GM18526 (cell line): ENCODE measurements around the gene SLC12A5.

Experiments used
- POLR2A ChIP-seq: IDR thresholded peaks from 3 replicates; pipeline ENCODE4 v1.6.1; 2011; ENCODE audit not compliant: insufficient read length; ENCODE audit errors: extremely low read depth

SLC12A5 gene

GRCh38 chr20:46017272-46017671 is 11.7 kb upstream of the SLC12A5 start:
- TF ChIP-seq POLR2A = no peak

GRCh38 chr20:46018112-46018511 is 10.9 kb upstream of the SLC12A5 start:
- no peak for TF ChIP-seq POLR2A

- no peak for TF ChIP-seq POLR2A
Measured at GRCh38 chr20:46018611-46019010, 10.4 kb upstream of the SLC12A5 start.

DNA sequence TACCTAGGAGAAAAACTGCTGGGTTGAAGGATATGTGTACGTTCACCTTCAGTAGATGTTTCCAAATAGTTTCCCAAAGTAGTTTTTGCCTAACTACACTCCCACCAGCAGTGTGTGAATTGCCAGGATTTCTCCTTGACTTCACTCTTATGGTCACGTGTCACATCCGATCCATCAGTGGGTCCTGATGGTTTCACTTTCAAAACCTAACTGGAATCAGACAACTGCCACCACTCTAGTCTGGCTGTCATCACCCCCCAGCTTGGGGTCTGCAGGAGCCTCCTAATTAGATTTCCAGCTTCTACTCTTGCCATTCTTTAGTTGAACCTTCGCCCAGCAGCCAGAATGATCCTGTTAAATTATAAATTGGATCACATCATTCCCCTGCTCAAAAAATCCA is 8.5 kb upstream of the SLC12A5 start:
- TF ChIP-seq POLR2A = no peak

DNA sequence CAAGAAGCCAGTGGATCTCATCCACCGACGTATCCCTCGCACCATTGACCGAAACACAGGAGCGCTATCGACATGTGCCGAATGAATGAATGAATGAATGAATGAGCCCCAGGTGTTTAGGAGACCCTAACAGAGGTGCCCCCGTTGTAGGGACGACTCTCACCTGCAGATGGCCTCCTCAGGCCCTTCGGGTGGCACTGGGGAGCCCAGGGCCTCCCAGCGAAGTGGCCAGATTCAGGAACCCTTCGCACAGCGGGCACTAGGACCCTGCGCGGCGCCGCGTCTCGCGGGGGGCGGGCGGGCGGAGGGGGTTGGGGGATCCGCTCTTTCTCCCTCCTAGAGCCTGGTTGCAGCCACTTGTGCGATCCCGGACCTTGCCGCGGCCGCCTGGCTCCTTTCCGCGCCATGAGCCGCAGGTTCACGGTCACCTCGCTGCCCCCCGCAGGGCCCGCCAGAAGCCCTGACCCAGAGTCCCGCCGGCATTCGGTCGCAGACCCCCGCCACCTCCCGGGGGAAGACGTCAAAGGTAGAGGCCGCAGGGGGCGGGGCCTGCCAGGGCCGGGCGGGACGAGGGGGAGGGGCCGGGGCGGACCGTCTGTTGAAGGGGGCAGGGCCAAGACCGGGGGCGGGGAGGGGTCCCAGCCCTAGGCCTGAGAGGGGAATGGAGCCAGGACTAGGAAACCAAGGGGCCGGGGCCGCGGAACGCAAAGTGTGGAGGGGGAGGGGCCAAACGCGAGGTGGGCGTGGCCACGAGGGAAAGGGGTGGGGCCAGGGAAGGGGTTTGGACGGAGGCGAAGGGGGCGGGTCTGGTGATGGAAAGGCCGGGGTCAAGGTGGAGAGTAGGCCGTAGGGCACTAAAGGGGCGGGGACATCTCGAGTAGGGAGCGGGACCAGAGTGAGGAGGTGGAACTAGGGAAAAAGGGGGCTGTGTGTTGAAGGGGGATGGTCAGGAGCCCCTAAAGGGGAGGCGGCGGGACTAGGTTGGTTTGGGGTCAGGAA is 7.4 kb upstream of the SLC12A5 start:
- TF ChIP-seq POLR2A = no peak

- TF ChIP-seq POLR2A = no peak
Measured at GRCh38 chr20:46022411-46023147, 6.4 kb upstream of the SLC12A5 start.

DNA sequence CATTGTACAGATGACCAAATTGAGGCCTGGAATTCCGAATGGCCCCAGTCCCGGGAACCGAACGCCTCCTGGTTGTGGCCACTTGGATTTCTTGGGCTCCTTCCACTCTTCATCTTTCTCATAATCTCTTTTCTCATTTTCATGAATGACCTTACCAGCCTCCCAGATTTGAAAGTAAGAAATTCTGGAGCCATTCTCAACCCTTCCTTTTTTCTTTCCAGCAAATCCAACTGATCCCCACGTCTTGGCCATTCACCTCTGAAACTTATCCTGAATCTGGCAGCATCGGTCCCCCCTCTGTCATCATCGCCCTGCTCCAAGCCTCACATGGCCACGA is 5.9 kb upstream of the SLC12A5 start:
- no peak for TF ChIP-seq POLR2A

- no peak for TF ChIP-seq POLR2A
Measured at GRCh38 chr20:46023999-46024398, 5.0 kb upstream of the SLC12A5 start.

DNA sequence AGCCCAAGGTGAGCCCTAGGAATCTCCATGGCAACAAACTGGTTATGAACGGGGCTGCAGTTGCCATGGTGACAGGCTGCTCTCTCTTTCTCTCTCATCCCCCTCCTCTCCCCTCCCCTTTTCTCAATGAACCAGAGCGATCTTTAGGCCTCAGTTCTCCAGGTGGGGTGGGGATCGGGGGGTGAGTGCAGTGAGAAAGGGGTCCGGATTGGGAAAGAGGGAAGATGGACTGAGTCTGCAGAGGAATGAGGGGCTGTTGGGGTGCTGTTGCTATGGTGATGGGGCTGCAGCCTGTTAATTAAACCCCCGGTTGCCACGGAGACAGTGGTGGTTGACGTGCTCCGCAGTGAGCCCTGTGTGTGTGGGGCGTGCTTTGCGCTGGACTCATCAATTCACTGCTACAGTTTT is 3.6 kb upstream of the SLC12A5 start:
- TF ChIP-seq POLR2A = no peak

DNA sequence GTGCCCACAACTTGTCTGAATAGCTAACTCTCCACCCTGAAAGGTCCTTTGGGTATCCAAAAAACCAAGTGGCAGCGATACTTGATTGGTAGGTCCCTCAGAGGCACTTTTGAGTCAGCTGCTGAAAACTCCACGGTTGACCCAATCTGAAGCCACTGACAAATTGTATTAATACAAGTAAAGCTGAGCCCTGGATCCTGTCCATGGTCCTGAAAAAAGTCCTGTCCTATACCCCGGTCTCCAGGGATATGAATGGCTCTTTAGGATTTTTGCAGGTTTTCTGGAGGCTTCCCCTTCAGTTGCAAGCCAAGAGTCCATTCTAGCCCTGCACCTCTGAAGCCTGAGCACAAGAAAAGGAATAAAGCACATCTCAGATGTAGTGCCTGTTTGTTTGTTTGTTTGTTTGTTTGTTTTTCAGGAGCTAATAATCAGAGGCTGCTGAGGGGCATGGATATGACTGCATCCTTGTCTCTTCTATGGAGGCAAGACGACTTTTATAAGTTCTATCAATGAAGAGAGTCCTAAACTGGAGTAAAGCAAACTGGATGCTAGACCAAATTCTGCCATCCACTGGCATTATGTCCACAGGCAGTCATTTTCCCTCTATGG is 1.7 kb upstream of the SLC12A5 start:
- TF ChIP-seq POLR2A = no peak

GRCh38 chr20:46028110-46028509 is 905 bp upstream of the SLC12A5 start:
- no peak for TF ChIP-seq POLR2A

GRCh38 chr20:46030284-46031013 is 1.4 kb downstream of the SLC12A5 start:
- no peak for TF ChIP-seq POLR2A

DNA sequence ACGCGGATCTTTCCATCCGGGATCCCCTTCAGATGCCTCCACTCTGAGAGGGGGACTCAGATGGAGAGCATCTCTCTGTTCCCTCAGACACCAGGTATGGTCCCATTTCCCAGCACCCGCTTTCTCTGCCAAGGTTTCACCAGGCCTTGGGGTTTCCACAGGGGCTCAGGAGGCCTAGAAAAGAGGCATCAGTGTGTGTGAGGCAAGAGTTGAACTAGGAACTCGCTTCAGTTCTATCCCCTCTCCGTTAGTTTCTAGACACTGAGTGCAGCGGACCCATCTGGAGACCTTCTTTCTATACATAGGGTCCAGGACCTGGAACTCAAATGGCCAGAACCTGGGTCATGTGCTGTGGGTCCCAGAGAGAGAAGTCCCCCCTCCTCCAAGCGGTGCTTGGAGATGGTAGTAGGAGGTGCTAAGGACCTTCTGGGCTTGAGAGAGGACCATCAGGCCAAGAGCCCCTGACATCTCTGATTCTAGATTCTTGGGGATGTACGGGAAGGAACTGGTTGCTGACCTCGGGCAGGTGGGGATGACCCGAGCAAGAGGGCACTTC is 2.1 kb downstream of the SLC12A5 start:
- no peak for TF ChIP-seq POLR2A

- TF ChIP-seq POLR2A = no peak
Measured at GRCh38 chr20:46031701-46032254, 2.8 kb downstream of the SLC12A5 start.

DNA sequence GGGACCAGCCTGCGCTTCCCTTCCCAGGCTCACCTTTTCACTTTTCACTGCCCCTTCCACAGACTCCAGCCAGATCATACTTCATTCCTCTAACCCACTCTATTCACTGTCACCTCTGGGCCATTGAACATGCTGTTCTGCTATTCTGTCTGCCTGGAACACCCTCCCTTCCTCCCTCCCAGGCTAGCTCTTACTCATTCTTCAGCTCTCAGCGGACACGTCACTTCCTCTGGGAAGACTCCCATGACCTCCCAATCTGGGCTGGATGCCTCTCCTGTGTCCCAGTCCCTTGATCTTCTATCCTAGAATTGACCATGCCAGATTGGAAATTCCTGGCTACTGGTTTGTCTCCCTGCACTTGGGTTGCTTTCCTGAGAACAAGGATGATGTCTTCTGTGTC is 5.0 kb downstream of the SLC12A5 start:
- TF ChIP-seq POLR2A = no peak

DNA sequence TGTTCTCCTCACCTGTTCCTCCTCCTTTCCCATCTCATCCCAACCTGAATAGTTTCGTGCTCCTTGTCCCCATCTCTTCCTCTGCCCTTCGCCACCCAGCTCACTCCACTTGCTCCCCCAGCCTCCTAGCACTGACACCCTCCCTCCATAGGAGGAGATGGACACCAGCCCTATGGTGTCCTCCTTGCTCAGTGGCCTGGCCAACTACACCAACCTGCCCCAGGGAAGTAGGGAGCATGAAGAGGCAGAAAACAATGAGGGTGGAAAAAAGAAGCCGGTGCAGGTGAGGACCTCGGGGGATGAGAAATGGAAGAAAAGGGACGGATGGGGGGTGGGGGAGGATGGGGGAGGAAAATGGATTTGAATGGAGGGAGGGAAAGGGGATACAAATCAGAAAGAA is 6.2 kb downstream of the SLC12A5 start:
- no peak for TF ChIP-seq POLR2A
